NT2/D1 (cell line): Measurements from ENCODE around the gene HSPD1.
A peak's percentile ranks its signal among the peaks of the same experiment; 100 is the strongest.

Experiments used
- DNase-seq: peaks from one replicate; pipeline ENCODE4 v3.0.0-alpha.2; 2011; ENCODE audit warnings: low read depth, low spot score
- H3K27me3 ChIP-seq: 2 replicates; pipeline ENCODE4 v1.6.0; 2011; ENCODE audit warnings: mild to moderate bottlenecking; ENCODE audit not compliant: insufficient read length, insufficient read depth
- H3K36me3 ChIP-seq: 2 replicates; pipeline ENCODE4 v1.6.1; 2011; ENCODE audit warnings: mild to moderate bottlenecking, low read length, mixed read lengths; ENCODE audit not compliant: insufficient read depth, insufficient read length
- H3K4me1 ChIP-seq: 2 replicates; pipeline ENCODE4 v1.5.1; 2011; ENCODE audit not compliant: insufficient read depth, insufficient read length
- H3K4me3 ChIP-seq: 2 replicates; pipeline ENCODE4 v1.5.1; 2011; ENCODE audit warnings: low read depth; ENCODE audit not compliant: insufficient read length
- H3K9ac ChIP-seq: 2 replicates; pipeline ENCODE4 v1.6.0; 2011; ENCODE audit warnings: low read depth; ENCODE audit not compliant: insufficient read length
- H3K9me3 ChIP-seq: 2 replicates; pipeline ENCODE4 v1.5.1; 2011; ENCODE audit warnings: mild to moderate bottlenecking, low read length; ENCODE audit not compliant: insufficient read depth
- SUZ12 ChIP-seq: IDR thresholded peaks from 2 replicates; pipeline ENCODE4 v1.6.1; 2011; ENCODE audit not compliant: insufficient read length, insufficient read depth; ENCODE audit errors: extremely low read depth
- YY1 ChIP-seq: IDR thresholded peaks from 2 replicates; pipeline ENCODE4 v1.6.1; 2011; ENCODE audit not compliant: insufficient read length, insufficient read depth
- ZNF274 ChIP-seq: IDR thresholded peaks from 2 replicates; pipeline ENCODE4 v1.6.1; 2011; ENCODE audit warnings: mild to moderate bottlenecking, low read depth, low read length

Gene HSPD1

DNA sequence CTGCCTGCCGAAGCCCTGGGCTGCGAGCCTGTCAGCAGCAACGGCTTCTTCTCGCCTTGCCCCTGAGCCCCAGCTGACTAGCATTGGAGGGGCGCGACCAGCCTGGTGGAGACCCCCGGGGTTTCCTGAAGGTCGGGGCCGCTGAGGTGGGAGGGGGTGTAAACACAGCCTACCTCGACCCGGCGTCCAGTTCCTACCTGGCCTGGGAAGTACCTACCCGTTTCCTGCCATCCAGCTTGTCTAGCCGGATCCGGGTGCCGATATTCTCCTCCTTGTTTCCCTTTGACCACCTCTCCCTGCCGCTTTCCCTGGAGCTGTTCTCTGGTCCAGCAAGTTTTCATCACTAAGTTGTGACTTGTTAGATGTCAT is 16.7 kb upstream of the HSPD1 start:
- no peaks in the 10 kb centered on the region for H3K27me3 ChIP-seq
- DNase-seq = no peak
- no peaks in the 10 kb centered on the region for H3K4me1 ChIP-seq
- H3K36me3 ChIP-seq = peaks cover 8% of the 10 kb centered on the region
- H3K9me3 ChIP-seq = no peaks in the 10 kb centered on the region
- peak overlapping the region; percentile 100 for H3K9ac ChIP-seq
- TF ChIP-seq ZNF274 (no peak), SUZ12 (no peak), YY1 (no peak)
- H3K4me3 ChIP-seq = peak overlapping the region; percentile 94

DNA sequence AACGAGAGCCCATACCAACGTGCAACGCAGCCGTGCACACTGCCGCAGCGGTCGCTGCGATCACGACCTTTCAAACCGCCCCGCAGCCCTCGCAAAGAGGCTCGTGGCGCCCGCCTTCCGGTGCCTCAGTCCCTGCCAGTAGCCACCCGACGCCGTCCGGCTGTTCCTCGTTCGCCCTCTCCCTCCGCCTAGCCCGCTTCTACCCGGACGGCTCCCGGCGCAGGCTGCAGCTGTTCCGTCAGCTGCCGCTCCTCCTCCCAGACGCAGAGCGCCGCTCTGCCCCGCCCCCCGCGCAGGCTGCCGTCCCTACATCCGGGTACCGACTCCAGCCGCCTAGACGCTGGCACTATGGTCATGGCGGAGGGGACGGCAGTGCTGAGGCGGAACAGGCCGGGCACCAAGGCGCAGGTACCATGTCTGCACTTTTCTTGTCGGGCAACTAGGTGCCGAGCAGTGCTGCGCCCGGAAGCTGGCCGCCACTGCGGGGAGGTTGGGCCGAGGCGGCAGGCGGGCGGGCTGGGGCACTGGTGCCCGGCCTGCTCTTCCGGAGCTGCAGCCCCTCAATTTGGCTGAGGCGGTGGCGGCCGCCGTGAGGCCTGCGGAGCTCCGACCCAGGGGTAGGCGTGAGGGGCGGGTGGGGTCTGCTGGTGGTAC is 16.2 kb upstream of the HSPD1 start, which contains the start of gene MOB4:
MOB4 (plus strand) TSS at position 328 of the 654 bp plus-strand sequence; CDS start at position 349, 21 bp downstream.
- TF ChIP-seq YY1 = peak; percentile 68
- no peak for TF ChIP-seq SUZ12
- DNase-seq = peak; percentile 96

DNA sequence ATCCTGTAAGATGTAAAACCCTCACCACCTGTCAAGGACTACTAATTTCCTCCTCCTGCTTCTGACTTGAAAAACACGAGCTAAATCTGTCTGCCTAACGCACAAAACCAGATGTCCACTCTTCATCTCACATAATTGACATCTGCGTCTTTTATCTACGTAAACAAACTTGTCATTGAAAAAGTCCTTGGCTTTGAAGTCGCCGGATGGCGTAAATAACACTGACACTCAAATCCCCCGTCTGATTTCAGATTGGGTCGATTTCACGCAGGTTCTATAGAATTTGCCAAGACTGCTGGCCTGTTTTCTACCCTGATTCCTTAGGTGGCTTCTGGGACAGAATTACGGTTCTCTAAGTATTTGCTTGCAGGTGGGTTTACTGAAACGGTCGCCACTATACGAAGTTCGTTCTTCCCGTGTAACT is 15.7 kb upstream of the HSPD1 start:
- peak overlapping the region; percentile 100 for H3K9ac ChIP-seq
- peak overlapping the region; percentile 94 for H3K4me3 ChIP-seq
- no peak for TF ChIP-seq ZNF274
- no peak for TF ChIP-seq YY1
- no peak for TF ChIP-seq SUZ12
- no peak for DNase-seq
- H3K36me3 ChIP-seq = peaks cover 12% of the 10 kb centered on the region
- no peaks in the 10 kb centered on the region for H3K9me3 ChIP-seq
- no peaks in the 10 kb centered on the region for H3K4me1 ChIP-seq
- H3K27me3 ChIP-seq = no peaks in the 10 kb centered on the region

More for the DNA sequence above, 16.2 kb upstream of the HSPD1 start, which contains the start of gene MOB4:
- Histone ChIP-seq H3K9me3 (no peaks in the 10 kb centered on the region), H3K9ac (peak within 1 kb of the TSS; percentile 100), H3K4me3 (peak within 1 kb of the TSS; percentile 94), H3K4me1 (no peaks in the 10 kb centered on the region), H3K27me3 (no peaks in the 10 kb centered on the region), H3K36me3 (peaks cover 13% of the 10 kb centered on the region)

DNA sequence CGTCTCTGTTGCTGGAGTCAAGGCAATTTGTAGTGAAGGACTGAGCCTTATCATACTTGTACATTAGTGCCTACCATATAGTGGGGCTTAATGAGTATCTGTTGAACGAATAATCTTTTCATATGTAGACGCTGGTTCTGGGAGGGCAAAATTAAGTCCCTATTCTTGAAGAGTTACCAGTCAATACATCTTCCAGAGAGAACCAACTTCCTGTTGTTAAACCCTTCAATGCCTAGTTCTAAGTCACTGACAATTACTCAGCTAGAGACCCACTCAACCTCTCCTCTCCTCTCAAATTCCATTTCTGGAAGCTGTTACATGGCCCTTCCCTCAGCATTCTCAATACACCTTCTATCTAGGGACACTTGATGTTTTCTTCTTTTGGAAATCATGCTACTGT is 15.1 kb upstream of the HSPD1 start:
- DNase-seq = no peak
- Histone ChIP-seq H3K36me3 (peaks cover 14% of the 10 kb centered on the region), H3K4me1 (no peaks in the 10 kb centered on the region), H3K4me3 (no peak overlapping the region), H3K9ac (no peak overlapping the region), H3K27me3 (no peaks in the 10 kb centered on the region), H3K9me3 (no peaks in the 10 kb centered on the region)
- TF ChIP-seq YY1 = no peak
- TF ChIP-seq SUZ12 = no peak
- TF ChIP-seq ZNF274 = no peak

DNA sequence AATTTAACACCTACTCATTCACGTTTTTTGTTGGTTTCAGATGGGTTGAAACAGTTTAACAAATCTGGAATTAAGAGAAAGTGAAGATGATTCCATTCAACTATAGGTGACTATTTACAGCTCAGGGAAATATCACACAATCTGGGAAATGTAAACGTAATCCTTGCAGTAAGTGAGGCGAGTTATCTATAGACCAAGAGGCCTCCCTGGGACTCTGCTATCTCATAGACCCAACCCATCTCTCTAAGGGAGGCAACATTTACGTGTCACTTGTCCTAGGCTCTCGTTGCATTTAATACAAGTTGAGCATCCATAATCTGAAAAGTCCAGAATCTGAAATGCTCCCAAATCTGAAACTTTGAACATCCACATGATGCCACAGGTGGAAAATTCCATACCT is 14.3 kb upstream of the HSPD1 start:
- no peak for TF ChIP-seq YY1
- no peak for TF ChIP-seq SUZ12
- no peak for TF ChIP-seq ZNF274
- DNase-seq = no peak
- no peak overlapping the region for H3K4me3 ChIP-seq

DNA sequence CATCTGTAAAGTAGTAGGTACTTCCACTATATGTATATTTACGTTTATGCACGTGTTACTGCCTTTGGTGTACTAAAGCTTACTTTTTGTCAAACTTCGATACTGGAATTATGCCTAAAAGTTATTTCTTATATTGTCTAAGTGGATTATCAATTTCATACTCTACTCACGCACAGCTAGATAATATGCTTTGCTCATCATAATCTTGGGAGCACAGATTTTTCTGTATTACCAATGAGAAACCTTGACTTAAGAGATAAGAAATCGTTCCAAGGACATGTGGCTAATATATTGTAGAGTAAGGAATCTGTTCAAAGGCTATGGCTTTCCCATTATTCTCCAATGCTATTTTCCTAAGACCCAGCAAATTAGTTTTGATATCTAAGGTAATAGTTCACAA is 7.0 kb upstream of the HSPD1 start:
- Histone ChIP-seq H3K9me3 (no peaks in the 10 kb centered on the region), H3K9ac (no peak overlapping the region), H3K4me3 (no peak overlapping the region), H3K4me1 (no peaks in the 10 kb centered on the region), H3K27me3 (no peaks in the 10 kb centered on the region), H3K36me3 (peaks cover 70% of the 10 kb centered on the region)
- no peak for TF ChIP-seq SUZ12
- no peak for TF ChIP-seq YY1
- TF ChIP-seq ZNF274 = no peak
- DNase-seq = no peak

More for the DNA sequence above, 14.3 kb upstream of the HSPD1 start:
- Histone ChIP-seq H3K27me3 (no peaks in the 10 kb centered on the region), H3K4me1 (no peaks in the 10 kb centered on the region), H3K36me3 (peaks cover 14% of the 10 kb centered on the region), H3K9ac (no peak overlapping the region), H3K9me3 (no peaks in the 10 kb centered on the region)

DNA sequence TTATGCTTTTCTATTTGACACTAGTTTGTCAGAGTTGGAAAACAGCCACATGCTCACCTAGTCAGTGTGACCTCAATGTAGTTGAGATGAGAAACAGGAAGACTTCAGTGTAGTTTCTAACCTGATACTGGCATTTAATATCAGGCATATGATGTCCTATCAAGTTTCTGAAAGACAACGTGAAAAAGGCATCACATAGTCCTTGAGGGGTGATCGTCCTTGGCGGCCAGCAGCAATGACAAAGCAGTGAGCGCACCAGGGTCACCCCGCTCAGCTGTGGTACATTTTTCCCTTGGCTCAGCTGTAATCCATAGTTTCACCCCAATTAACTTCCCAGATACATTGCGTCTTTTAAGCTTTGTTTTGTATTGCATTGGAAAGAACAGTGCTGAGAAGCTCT is 4.9 kb upstream of the HSPD1 start:
- TF ChIP-seq SUZ12 (no peak), ZNF274 (no peak), YY1 (no peak)
- DNase-seq = no peak
- Histone ChIP-seq H3K4me1 (no peaks in the 10 kb centered on the region), H3K9me3 (no peaks in the 10 kb centered on the region), H3K9ac (no peak overlapping the region), H3K27me3 (no peaks in the 10 kb centered on the region), H3K36me3 (peaks cover 70% of the 10 kb centered on the region), H3K4me3 (no peak overlapping the region)
